IMR-90 (cell line): ENCODE data around the gene CACNA2D3. TPM values are rescaled to one million over a fixed set of nuclear protein-coding genes. Genes with fewer than 3 reads are reported as not detected.

Experiments
- ATAC-seq: fragments of 200-7000 bp; cut with Tn5 transposase; 2 replicates; pipeline ENCODE4 v1.9.1; 2020; ENCODE audit warnings: low read depth, mild to moderate bottlenecking, moderate library complexity
- BruUV-seq: library from RNA; stranded (reverse); fragments of 400-500 nt; replicated peaks from 2 replicates; lab custom pipeline; 2021; lab: Mats Ljungman, UMichigan
- CTCF ChIA-PET: fragments of 300-600 bp; formaldehyde crosslinking; extraction: SDS; loops from one replicate; lab custom pipeline; 2021; ENCODE audit warnings: antibody characterized with exemption; lab: Yijun Ruan, JAX
- POLR2A ChIA-PET: fragments of 300-600 bp; sonication (Branson Sonifier 250); formaldehyde crosslinking; loops from one replicate; lab custom pipeline; 2022; ENCODE audit warnings: antibody characterized with exemption; ENCODE audit not compliant: unreplicated experiment; lab: Charles Lee
- DNase-seq: peaks from one replicate; pipeline ENCODE4 v3.0.0; 2013
- H2AFZ ChIP-seq: replicated peaks from 2 replicates; pipeline ENCODE3; 2013; ENCODE audit warnings: low read length, mild to moderate bottlenecking; ENCODE audit not compliant: poor library complexity
- H2AK5ac ChIP-seq: 2 replicates; pipeline ENCODE4 v1.6.1; 2013; ENCODE audit warnings: low read depth, low read length, inconsistent platforms
- H2AK9ac ChIP-seq: replicated peaks from 2 replicates; pipeline ENCODE3; 2013; ENCODE audit warnings: mild to moderate bottlenecking, low read depth, low read length, moderate library complexity; ENCODE audit not compliant: poor library complexity
- H2BK120ac ChIP-seq: 2 replicates; pipeline ENCODE4 v1.6.1; 2013; ENCODE audit warnings: low read depth, low read length, inconsistent platforms
- H2BK15ac ChIP-seq: 3 replicates; pipeline ENCODE4 v1.6.1; 2013; ENCODE audit warnings: low read depth, low read length, inconsistent platforms
- H2BK20ac ChIP-seq: 2 replicates; pipeline ENCODE4 v1.6.1; 2013; ENCODE audit warnings: low read depth, mild to moderate bottlenecking, inconsistent platforms, low read length, moderate library complexity
- H2BK5ac ChIP-seq: 2 replicates; pipeline ENCODE4 v1.6.1; 2013; ENCODE audit warnings: mild to moderate bottlenecking, low read depth, low read length, inconsistent platforms; ENCODE audit not compliant: poor library complexity, severe bottlenecking
- H3K14ac ChIP-seq: replicated peaks from 2 replicates; pipeline ENCODE4 v1.6.1; 2013; ENCODE audit warnings: low read depth, low read length, inconsistent platforms
- H3K18ac ChIP-seq: 2 replicates; pipeline ENCODE4 v1.6.1; 2013; ENCODE audit warnings: low read depth, low read length, control low read depth
- H3K23ac ChIP-seq: 2 replicates; pipeline ENCODE4 v1.6.1; 2013; ENCODE audit warnings: low read depth, low read length, inconsistent platforms
- H3K27ac ChIP-seq: 2 replicates; pipeline ENCODE4 v1.5.1; 2013; ENCODE audit warnings: mild to moderate bottlenecking, control low read depth, low read length; ENCODE audit not compliant: insufficient read depth
- H3K27me3 ChIP-seq: 2 replicates; pipeline ENCODE4 v1.6.1; 2013; ENCODE audit warnings: low read length; ENCODE audit not compliant: control insufficient read depth, insufficient read depth
- H3K36me3 ChIP-seq: 2 replicates; pipeline ENCODE4 v1.6.1; 2013; ENCODE audit warnings: low read length, mixed read lengths; ENCODE audit not compliant: control insufficient read depth, insufficient read depth
- H3K4ac ChIP-seq: 2 replicates; pipeline ENCODE4 v1.6.1; 2013; ENCODE audit warnings: low read depth, low read length, inconsistent platforms
- H3K4me1 ChIP-seq: 2 replicates; pipeline ENCODE4 v1.6.1; 2013; ENCODE audit warnings: low read length, mixed read lengths; ENCODE audit not compliant: control insufficient read depth, insufficient read depth
- H3K4me2 ChIP-seq: 2 replicates; pipeline ENCODE4 v1.6.1; 2013; ENCODE audit warnings: low read depth, mild to moderate bottlenecking, control low read depth, low read length, moderate library complexity
- H3K4me3 ChIP-seq: 2 replicates; pipeline ENCODE4 v1.5.1; 2013; ENCODE audit warnings: low read depth, mild to moderate bottlenecking, control low read depth, low read length, moderate library complexity; ENCODE audit not compliant: insufficient read depth
- H3K56ac ChIP-seq: 2 replicates; pipeline ENCODE4 v1.6.1; 2013; ENCODE audit warnings: low read length, inconsistent platforms; ENCODE audit not compliant: insufficient read depth; ENCODE audit errors: extremely low read depth
- H3K79me1 ChIP-seq, 2 experiments: 2 replicates each; pipeline ENCODE4 v1.6.1; 2013; ENCODE audit warnings: low read length in 2 of 2, inconsistent platforms in 1 of 2, low read depth in 1 of 2
- H3K9ac ChIP-seq: 2 replicates; pipeline ENCODE4 v1.6.1; 2013; ENCODE audit warnings: low read depth, low read length, control low read depth
- H3K9me1 ChIP-seq: 2 replicates; pipeline ENCODE4 v1.6.1; 2013; ENCODE audit warnings: low read length, inconsistent platforms; ENCODE audit not compliant: insufficient read depth
- H3K9me3 ChIP-seq: 2 replicates; pipeline ENCODE4 v1.6.1; 2013; ENCODE audit warnings: low read length; ENCODE audit not compliant: control insufficient read depth, insufficient read depth
- H4K20me1 ChIP-seq: 2 replicates; pipeline ENCODE4 v1.6.1; 2013; ENCODE audit warnings: low read length, inconsistent platforms; ENCODE audit not compliant: insufficient read depth
- H4K5ac ChIP-seq: 2 replicates; pipeline ENCODE4 v1.6.1; 2013; ENCODE audit warnings: mild to moderate bottlenecking, low read depth, low read length, control low read depth
- H4K8ac ChIP-seq, 2 experiments: 2 replicates each; pipeline ENCODE4 v1.6.1; 2013; ENCODE audit warnings: low read depth in 2 of 2, low read length in 2 of 2, control low read depth in 1 of 2, inconsistent platforms in 1 of 2
- H4K91ac ChIP-seq: 2 replicates; pipeline ENCODE4 v1.6.1; 2013; ENCODE audit warnings: low read depth, low read length, inconsistent platforms; ENCODE audit not compliant: insufficient read depth
- BHLHE40 ChIP-seq: fragments of 150-350 bp; IDR thresholded peaks from 2 replicates; pipeline ENCODE4 v1.6.1; 2016; ENCODE audit warnings: mild to moderate bottlenecking, low read depth, low read length
- CEBPB ChIP-seq: IDR thresholded peaks from 2 replicates; pipeline ENCODE4 v1.6.1; 2012; ENCODE audit warnings: low read depth, low read length, improper control_type of control experiment
- CHD1 ChIP-seq: IDR thresholded peaks from 2 replicates; pipeline ENCODE4 v1.6.1; 2012; ENCODE audit warnings: low read depth, low read length, improper control_type of control experiment
- CTCF ChIP-seq: conservative IDR thresholded peaks from 2 replicates; pipeline ENCODE4 v1.5.1; 2012; ENCODE audit warnings: mild to moderate bottlenecking, low read depth, low read length, improper control_type of control experiment
- ELK1 ChIP-seq: fragments of 150-350 bp; IDR thresholded peaks from 2 replicates; pipeline ENCODE4 v1.6.1; 2016; ENCODE audit warnings: low read depth, mild to moderate bottlenecking, low read length, moderate library complexity, borderline replicate concordance
- FOS ChIP-seq: fragments of 150-350 bp; IDR thresholded peaks from 2 replicates; pipeline ENCODE4 v1.6.1; 2016; ENCODE audit warnings: low read depth, low read length
- MAFK ChIP-seq: IDR thresholded peaks from 2 replicates; pipeline ENCODE4 v1.6.1; 2012; ENCODE audit warnings: low read depth, low read length, improper control_type of control experiment
- MAZ ChIP-seq: IDR thresholded peaks from 2 replicates; pipeline ENCODE4 v1.6.1; 2012; ENCODE audit warnings: low read depth, mild to moderate bottlenecking, low read length, improper control_type of control experiment, moderate library complexity, borderline replicate concordance
- MXI1 ChIP-seq: IDR thresholded peaks from 2 replicates; pipeline ENCODE4 v1.6.1; 2012; ENCODE audit warnings: low read depth, mild to moderate bottlenecking, low read length, moderate library complexity, borderline replicate concordance
- NFE2L2 ChIP-seq: fragments of 150-350 bp; IDR thresholded peaks from 2 replicates; pipeline ENCODE4 v1.6.1; 2016; ENCODE audit warnings: low read depth, mild to moderate bottlenecking, low read length
- POLR2A ChIP-seq: IDR thresholded peaks from 2 replicates; pipeline ENCODE4 v1.6.1; 2012; ENCODE audit warnings: mild to moderate bottlenecking, low read depth, low read length
- RAD21 ChIP-seq: IDR thresholded peaks from 2 replicates; pipeline ENCODE4 v1.6.1; 2012; ENCODE audit warnings: low read length, improper control_type of control experiment
- RCOR1 ChIP-seq: IDR thresholded peaks from 2 replicates; pipeline ENCODE4 v1.6.1; 2012; ENCODE audit warnings: mild to moderate bottlenecking, low read length, improper control_type of control experiment; ENCODE audit not compliant: insufficient replicate concordance
- RFX5 ChIP-seq: IDR thresholded peaks from 2 replicates; pipeline ENCODE4 v1.8.0; 2012; ENCODE audit warnings: low read depth, mild to moderate bottlenecking, low read length, moderate library complexity
- SMC3 ChIP-seq: fragments of 150-350 bp; IDR thresholded peaks from 2 replicates; pipeline ENCODE4 v1.6.1; 2016; ENCODE audit warnings: low read depth, mild to moderate bottlenecking, antibody characterized with exemption, low read length, moderate library complexity
- USF2 ChIP-seq: fragments of 150-350 bp; IDR thresholded peaks from 2 replicates; pipeline ENCODE4 v1.6.1; 2017; ENCODE audit warnings: mild to moderate bottlenecking, antibody characterized with exemption, low read length, low read depth
- WGBS, 2 experiments: methylation state at CpG; one replicate each; pipeline versions ENCODE4 v1.1.5 to v1.1.7; 2013; ENCODE audit warnings: missing lambda C conversion rate in 2 of 2; ENCODE audit not compliant: insufficient read length in 1 of 2; ENCODE audit errors: extremely low coverage in 2 of 2; 5-methylcytosine and 5-hydroxymethylcytosine counted together
- dilution Hi-C: fragments of 300-500 bp; cut with HindIII; formaldehyde crosslinking; loops from one replicate; pipeline ENCODE4 v1.14.3; 2018; ENCODE audit warnings: low sequenced_read_pairs; ENCODE audit not compliant: unreplicated experiment
- in situ Hi-C: fragments of 300-500 bp; cut with MboI; formaldehyde crosslinking; loops from 3 replicates; pipeline ENCODE4 v1.14.3; 2019; ENCODE audit warnings: low sequenced_read_pairs, inconsistent platforms, mixed read lengths
- intact Hi-C: fragments of 100-400 bp; cut with micrococcal nuclease; formaldehyde crosslinking; loops from 2 replicates; pipeline ENCODE4 v1.10.0; 2022
- polyA plus RNA-seq, 3 experiments: library from polyadenylated mRNA; depleted of rRNA; stranded (reverse); fragments of >200 nt; gene quantifications; 2 replicates each; pipeline ENCODE4 v1.2.3, GENCODE V29; 2012; ENCODE audit warnings: low replicate concordance in 1 of 3
- total RNA-seq: library from RNA; depleted of rRNA; stranded (reverse); fragments of >200 nt; gene quantifications from 2 replicates; pipeline ENCODE4 v1.2.3, GENCODE V29; 2012

The CACNA2D3 gene
- total and polyA plus RNA-seq, 2 of the 4 experiments (the other 2 are of a cell fraction), result 0.36 to 0.41 TPM

- no peaks in the 10 kb centered on the region for H3K27me3 ChIP-seq
- intact Hi-C loops, result no loop called here
- in situ Hi-C loops, result no loop called here
- TF ChIP-seq RFX5 (no peak), MAFK (no peak), ELK1 (no peak), CHD1 (no peak), RCOR1 (no peak), BHLHE40 (no peak), POLR2A (no peak), NFE2L2 (no peak), CTCF (no peak), USF2 (no peak), FOS (no peak), MAZ (no peak), CEBPB (no peak), SMC3 (no peak), RAD21 (no peak), MXI1 (no peak)
- H2BK15ac ChIP-seq, result no peak overlapping the region
- no peak overlapping the region for H4K5ac ChIP-seq
- H2BK20ac ChIP-seq, result no peak overlapping the region
- ChIA-PET CTCF (no interaction called here), POLR2A (no interaction called here)
- no peak overlapping the region for H3K4ac ChIP-seq
- H3K4me2 ChIP-seq, result no peak overlapping the region
- no peak overlapping the region for H4K8ac ChIP-seq
- no peak overlapping the region for H2BK120ac ChIP-seq
- H2AFZ ChIP-seq, result no peak overlapping the region
- no peak overlapping the region for H2AK5ac ChIP-seq
- no peak overlapping the region for H3K27ac ChIP-seq
- no peaks in the 10 kb centered on the region for H4K20me1 ChIP-seq
- H3K79me1 ChIP-seq, result no peaks in the 10 kb centered on the region
- BruUV-seq, result no TSS peak
- H2BK5ac ChIP-seq, result no peak overlapping the region
- no peaks in the 10 kb centered on the region for H3K9me1 ChIP-seq
- no peak for ATAC-seq
- no peaks in the 10 kb centered on the region for H3K4me1 ChIP-seq
- dilution Hi-C loops, result no loop called here
- WGBS, 2 experiments, result 47% methylated on average over 2 of the region's 5 CpGs; no CpG with 5 or more reads in 1 of the 2 experiments
- H3K18ac ChIP-seq, result no peak overlapping the region
- peaks cover 17% of the 10 kb centered on the region for H3K9me3 ChIP-seq
- no peak overlapping the region for H4K91ac ChIP-seq
- no peaks in the 10 kb centered on the region for H3K36me3 ChIP-seq
- H2AK9ac ChIP-seq, result no peak overlapping the region
- no peak overlapping the region for H3K14ac ChIP-seq
- H3K4me3 ChIP-seq, result no peak overlapping the region
- no peak for DNase-seq
- no peak overlapping the region for H3K23ac ChIP-seq
- H3K56ac ChIP-seq, result no peak overlapping the region
- no peak overlapping the region for H3K9ac ChIP-seq
Measured at GRCh38 chr3:54313418-54313817, 191.1 kb downstream of the CACNA2D3 start.
